B cell (primary cell): ENCODE results near the gene AGTPBP1. TPM values are rescaled to one million over a fixed set of nuclear protein-coding genes. Genes with fewer than 3 reads are reported as not detected.

ENCODE experiments used
- ATAC-seq: fragments of 200-7000 bp; cut with Tn5 transposase; one replicate; pipeline ENCODE4 v1.10.0; 2021; ENCODE audit warnings: low read depth, mild to moderate bottlenecking, moderate number of reproducible peaks, moderate library complexity
- CTCF ChIA-PET: fragments of 350-600 bp; sonication (Branson Sonifier 250); formaldehyde crosslinking; loops from one replicate; lab custom pipeline; 2021; ENCODE audit warnings: antibody characterized with exemption, inconsistent platforms; lab: Charles Lee
- POLR2A ChIA-PET: fragments of 350-600 bp; sonication (Branson Sonifier 250); formaldehyde crosslinking; loops from one replicate; lab custom pipeline; 2021; ENCODE audit warnings: antibody characterized with exemption; lab: Charles Lee
- DNase-seq: peaks from one replicate; pipeline ENCODE4 v3.0.0; 2013
- H2AFZ ChIP-seq: 2 replicates; pipeline ENCODE4 v1.6.1; 2012; ENCODE audit warnings: mild to moderate bottlenecking, low read depth, low read length; ENCODE audit not compliant: insufficient read depth, poor library complexity, severe bottlenecking
- H3K27ac ChIP-seq, 2 donors: 1 replicate in 1 of 2; 2 replicates in 1 of 2; pipeline ENCODE4 v1.5.1; 2012 to 2013; ENCODE audit warnings: low read length in 2 of 2, mild to moderate bottlenecking in 2 of 2, moderate library complexity in 1 of 2
- H3K27me3 ChIP-seq, 4 experiments: fragments of 200-600 bp in 1 of 4; sonication (generic) in 1 of 4; replicated peaks in 1 of 4; 1 replicate in 2 of 4; 2 replicates in 2 of 4; pipeline versions ENCODE4 v1.6.1 to v1.7.0; 2013 to 2016; ENCODE audit warnings: low read length in 3 of 4, mild to moderate bottlenecking in 2 of 4, mixed read lengths in 1 of 4, moderate library complexity in 1 of 4; ENCODE audit not compliant: insufficient read depth in 4 of 4, control insufficient read depth in 3 of 4; ENCODE audit errors: control extremely low read depth in 1 of 4
- H3K36me3 ChIP-seq, 2 experiments: replicated peaks in 1 of 2; 1 replicate in 1 of 2; 2 replicates in 1 of 2; pipeline versions ENCODE4 v1.6.1 to v1.7.1; 2013; ENCODE audit warnings: low read length in 1 of 2; ENCODE audit not compliant: insufficient read depth in 2 of 2, control insufficient read depth in 1 of 2; ENCODE audit errors: control extremely low read depth in 1 of 2, extremely low read depth in 1 of 2
- H3K4me1 ChIP-seq, 2 donors: fragments of 200-600 bp in 1 of 2; sonication (generic) in 1 of 2; 1 replicate in 1 of 2; 2 replicates in 1 of 2; pipeline versions ENCODE4 v1.5.1 to v1.6.1; 2013 to 2017; ENCODE audit warnings: low read length in 2 of 2; ENCODE audit not compliant: control insufficient read depth in 2 of 2, insufficient read depth in 2 of 2
- H3K4me2 ChIP-seq: replicated peaks from 2 replicates; pipeline ENCODE3; 2012; ENCODE audit warnings: mild to moderate bottlenecking, low read depth, low read length; ENCODE audit not compliant: poor library complexity, severe bottlenecking
- H3K4me3 ChIP-seq, 5 experiments: fragments of 200-600 bp in 1 of 5; sonication (generic) in 1 of 5; 1 replicate in 3 of 5; 2 replicates in 2 of 5; pipeline versions ENCODE4 v1.5.1 to v1.7.0; 2011 to 2016; ENCODE audit warnings: low read length in 4 of 5, mild to moderate bottlenecking in 4 of 5, low read depth in 2 of 5, control low read depth in 1 of 5, moderate library complexity in 1 of 5; ENCODE audit not compliant: insufficient read depth in 1 of 5; ENCODE audit errors: control extremely low read depth in 1 of 5, extremely low read depth in 1 of 5
- H3K79me2 ChIP-seq: fragments of 200-600 bp; sonication (generic); one replicate; pipeline ENCODE4 v1.6.0; 2016; ENCODE audit warnings: low read length; ENCODE audit not compliant: control insufficient read depth, insufficient read depth
- H3K9ac ChIP-seq: fragments of 200-600 bp; sonication (generic); 2 replicates; pipeline ENCODE4 v1.6.1; 2017; ENCODE audit warnings: mild to moderate bottlenecking, low read length, moderate library complexity
- H3K9me3 ChIP-seq, 3 donors: one replicate each; pipeline versions ENCODE4 v1.6.1 to v1.7.1; 2013; ENCODE audit warnings: low read length in 2 of 3; ENCODE audit not compliant: control insufficient read depth in 2 of 3, insufficient read depth in 1 of 3; ENCODE audit errors: control extremely low read depth in 1 of 3
- H4K20me1 ChIP-seq: 2 replicates; pipeline ENCODE4 v1.6.0; 2012; ENCODE audit warnings: mild to moderate bottlenecking, low read length; ENCODE audit not compliant: insufficient read depth, control insufficient read depth, poor library complexity, severe bottlenecking
- H3K27ac Mint-ChIP-seq: one replicate; pipeline ENCODE4 v1.8.0; 2021; ENCODE audit warnings: mixed read lengths
- H3K27me3 Mint-ChIP-seq: one replicate; pipeline ENCODE4 v1.8.0; 2021; ENCODE audit warnings: mixed read lengths
- H3K4me1 Mint-ChIP-seq: one replicate; pipeline ENCODE4 v1.8.0; 2021; ENCODE audit warnings: mixed read lengths
- H3K4me3 Mint-ChIP-seq: one replicate; pipeline ENCODE4 v1.8.0; 2021; ENCODE audit warnings: mixed read lengths
- H3K9me3 Mint-ChIP-seq: one replicate; pipeline ENCODE4 v1.8.0; 2022; ENCODE audit warnings: mixed read lengths; ENCODE audit not compliant: insufficient read depth
- CTCF ChIP-seq: fragments of 200-600 bp; IDR thresholded peaks from one replicate; pipeline ENCODE4 v1.8.0; 2022; ENCODE audit warnings: antibody characterized with exemption, mild to moderate bottlenecking
- EZH2 ChIP-seq: IDR thresholded peaks from 2 replicates; pipeline ENCODE4 v1.6.1; 2012; ENCODE audit warnings: borderline replicate concordance, low read depth, mild to moderate bottlenecking, moderate library complexity, low read length; ENCODE audit not compliant: insufficient read depth, poor library complexity, severe bottlenecking
- WGBS: methylation state at CpG from one replicate; pipeline ENCODE4 v1.1.5; 2013; ENCODE audit warnings: missing lambda C conversion rate; ENCODE audit not compliant: insufficient coverage; 5-methylcytosine and 5-hydroxymethylcytosine counted together
- intact Hi-C: fragments of 100-400 bp; cut with micrococcal nuclease; formaldehyde crosslinking; loops from one replicate; pipeline ENCODE4 v1.10.0; 2022
- polyA plus RNA-seq: library from polyadenylated mRNA; depleted of rRNA; stranded (reverse); fragments of >200 nt; gene quantifications from 2 replicates; pipeline ENCODE4 v1.2.3, GENCODE V29; 2012
- total RNA-seq, 2 donors: library from RNA; stranded (reverse); fragments of 120-200 nt in 1 of 2; gene quantifications; 1 replicate in 1 of 2; 2 replicates in 1 of 2; pipeline versions ENCODE4 v1.2.3 to v1.2.4, GENCODE V29; 2013 to 2022

Gene AGTPBP1
- total and polyA plus RNA-seq, 2 donors (not counting 1 experiment from before 2014, with no cell fraction given): 7.5 to 33.1 TPM

DNA sequence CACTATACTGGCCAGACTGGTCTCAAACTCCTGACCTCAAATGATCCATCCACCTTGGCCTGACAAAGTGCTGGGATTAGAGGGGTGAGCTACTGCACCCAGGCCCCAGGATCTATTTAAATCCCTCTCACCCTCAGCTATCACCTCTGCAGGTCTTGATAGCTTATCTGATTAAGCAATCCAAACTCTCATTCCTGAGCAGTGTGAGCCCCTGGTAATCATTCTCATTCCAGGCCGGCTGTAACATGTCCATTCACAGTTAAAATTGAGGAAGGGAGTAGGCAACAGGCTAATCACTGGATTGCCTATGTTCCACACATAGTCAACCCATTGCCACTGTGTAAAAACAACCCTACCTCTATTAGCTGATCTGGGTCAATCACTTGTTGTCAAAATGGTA, 111.1 kb downstream of the AGTPBP1 start:
- no peak overlapping the region for H3K4me3 ChIP-seq
- H3K27ac ChIP-seq: no peak overlapping the region
- H3K9me3 ChIP-seq: no peaks in the 10 kb centered on the region
- no peaks in the 10 kb centered on the region for H3K9me3 Mint-ChIP-seq
- intact Hi-C loops: no loop called here
- CTCF ChIA-PET: no interaction called here
- no peaks in the 10 kb centered on the region for H3K79me2 ChIP-seq
- no peak overlapping the region for H3K4me2 ChIP-seq
- TF ChIP-seq CTCF (no peak), EZH2 (no peak)
- no CpG with 5 or more reads among the region's 1 CpG for WGBS
- no peaks in the 10 kb centered on the region for H3K4me1 Mint-ChIP-seq
- H3K27me3 Mint-ChIP-seq: no peaks in the 10 kb centered on the region
- H3K36me3 ChIP-seq: peaks cover 2 to 10% of the 10 kb centered on the region in 2 experiments
- no peak overlapping the region for H3K9ac ChIP-seq
- no peak for ATAC-seq
- no peak for DNase-seq
- no peak overlapping the region for H2AFZ ChIP-seq
- POLR2A ChIA-PET: no interaction called here
- no peak overlapping the region for H3K4me3 Mint-ChIP-seq
- H4K20me1 ChIP-seq: no peaks in the 10 kb centered on the region
- H3K27me3 ChIP-seq: no peaks in the 10 kb centered on the region
- no peaks in the 10 kb centered on the region for H3K4me1 ChIP-seq
- H3K27ac Mint-ChIP-seq: no peak overlapping the region

DNA sequence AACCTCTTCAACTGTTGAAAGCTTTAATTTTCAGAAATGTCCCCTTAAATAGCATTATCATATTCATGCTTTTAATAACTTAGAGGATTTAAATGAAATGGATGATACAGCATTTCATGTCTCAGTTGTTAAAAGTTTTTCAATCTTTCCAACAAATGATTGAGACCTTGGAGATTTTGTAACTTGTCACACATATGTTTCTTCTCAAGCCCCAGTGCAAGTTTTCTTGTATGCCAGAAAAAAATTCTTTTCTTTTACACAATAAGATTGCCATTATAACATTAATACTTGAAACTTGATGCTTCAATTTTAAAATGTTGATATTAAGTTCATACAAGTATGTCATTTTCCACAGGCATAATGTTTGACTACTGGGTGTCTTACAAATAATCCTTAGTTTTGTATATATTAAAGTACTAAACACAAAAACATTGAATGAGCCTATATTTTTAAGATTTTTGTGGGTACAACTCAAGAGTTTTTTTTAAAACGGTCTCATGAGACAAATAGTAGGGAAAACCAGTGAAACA, 124.5 kb downstream of the AGTPBP1 start:
- DNase-seq (no peak), ATAC-seq (no peak)
- Mint-ChIP-seq H3K9me3 (no peaks in the 10 kb centered on the region), H3K4me3 (no peak overlapping the region), H3K27ac (no peak overlapping the region), H3K4me1 (no peaks in the 10 kb centered on the region), H3K27me3 (no peaks in the 10 kb centered on the region)
- CTCF ChIA-PET: no interaction called here
- WGBS: no CpG with 5 or more reads among the region's 1 CpG
- intact Hi-C loops: no loop called here
- no peaks in the 10 kb centered on the region for H3K79me2 ChIP-seq
- no peaks in the 10 kb centered on the region for H3K27me3 ChIP-seq
- no peak overlapping the region for H2AFZ ChIP-seq
- TF ChIP-seq CTCF (no peak), EZH2 (no peak)
- no peaks in the 10 kb centered on the region for H4K20me1 ChIP-seq
- no peaks in the 10 kb centered on the region for H3K9me3 ChIP-seq
- H3K4me3 ChIP-seq: no peak overlapping the region
- H3K27ac ChIP-seq: no peak overlapping the region
- no peak overlapping the region for H3K9ac ChIP-seq
- H3K4me2 ChIP-seq: no peak overlapping the region
- no peaks in the 10 kb centered on the region for H3K36me3 ChIP-seq
- H3K4me1 ChIP-seq: no peaks in the 10 kb centered on the region
- POLR2A ChIA-PET: no interaction called here
